ENCODE measurements around the gene ZNF219. TPM values are rescaled to one million over a fixed set of nuclear protein-coding genes. Genes with fewer than 3 reads are reported as not detected.

The ZNF219 gene
- total and polyA plus RNA-seq, 2 of the 13 experiments (the other 11 are each of a cell fraction or from before 2014, with no cell fraction given): 34.5 to 36.6 TPM

DNA sequence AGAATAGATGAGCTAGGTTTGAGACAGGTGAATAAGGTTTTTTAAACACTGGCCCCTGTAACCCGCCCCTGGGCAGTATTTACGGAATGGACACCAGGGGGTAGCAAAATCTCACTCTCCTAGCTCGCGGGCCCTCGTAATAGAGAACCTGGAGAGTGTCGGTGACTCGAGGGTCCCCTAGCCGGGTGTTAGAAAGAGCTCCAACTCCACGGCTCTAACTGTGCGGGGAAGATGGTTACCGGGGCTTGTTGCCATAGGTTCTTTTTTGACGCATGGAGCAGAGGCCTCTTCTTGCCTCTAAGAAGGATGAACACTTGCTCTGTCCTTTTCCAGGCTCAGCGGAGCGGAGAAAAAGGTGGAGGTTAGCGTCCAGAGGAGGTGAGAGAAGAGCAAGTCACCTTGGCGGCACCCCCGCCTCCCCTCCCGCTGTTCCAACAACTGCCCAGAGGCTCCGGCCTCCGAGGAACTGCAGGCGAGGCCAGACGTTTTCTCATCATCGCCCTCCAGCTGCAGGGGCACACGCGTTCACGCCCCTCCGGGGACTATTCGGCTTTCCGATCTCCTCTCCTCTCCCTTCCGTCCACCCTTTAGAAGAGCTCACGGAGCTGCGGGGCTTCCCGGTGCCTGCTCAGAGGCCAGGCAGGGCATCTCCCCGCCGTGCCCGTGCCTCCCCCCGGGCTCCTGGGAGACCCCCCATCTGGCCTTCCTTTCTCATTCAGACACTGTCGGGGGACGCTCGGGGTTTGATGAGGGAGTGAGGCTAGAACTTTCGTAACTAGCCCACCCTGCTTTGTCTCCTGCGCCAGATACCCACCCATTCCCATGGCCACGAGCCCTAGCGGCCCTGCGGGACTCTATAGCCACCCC is 29.7 kb downstream of the ZNF219 start (continued):
- no peak for TF ChIP-seq CCAR2 (optimal IDR thresholded peaks at IDR 0.05; ENCODE audit: low read depth, low read length)
- TF ChIP-seq ZNF563 (CRISPR knock-in tag; IDR thresholded peaks at IDR 0.05): peak; percentile 89
- no peak for TF ChIP-seq ZNF616 (CRISPR knock-in tag; IDR thresholded peaks at IDR 0.05; ENCODE audit: low read depth)
- no peak for TF ChIP-seq ONECUT2 (CRISPR knock-in tag; IDR thresholded peaks at IDR 0.05)
- TF ChIP-seq ZNF260 (CRISPR knock-in tag; IDR thresholded peaks at IDR 0.05; ENCODE audit: borderline replicate concordance, low read depth): no peak
- TF ChIP-seq, protein P1, sequence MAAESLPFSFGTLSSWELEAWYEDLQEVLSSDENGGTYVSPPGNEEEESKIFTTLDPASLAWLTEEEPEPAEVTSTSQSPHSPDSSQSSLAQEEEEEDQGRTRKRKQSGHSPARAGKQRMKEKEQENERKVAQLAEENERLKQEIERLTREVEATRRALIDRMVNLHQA (CRISPR knock-in tag; IDR thresholded peaks at IDR 0.05): no peak
- TF ChIP-seq MEIS2 (CRISPR knock-in tag; IDR thresholded peaks at IDR 0.05): no peak
- no peak for TF ChIP-seq ZNF644 (CRISPR knock-in tag; IDR thresholded peaks at IDR 0.05; ENCODE audit: low read depth)
- TF ChIP-seq ZXDC (CRISPR knock-in tag; IDR thresholded peaks at IDR 0.05): 0 out of 2 replicates have a peak, but pooled peaks have one; percentile 56
- 0 out of 2 replicates have a peak, but pooled peaks have one; percentile 21 for TF ChIP-seq PHF20 (CRISPR knock-in tag; IDR thresholded peaks at IDR 0.05)
- TF ChIP-seq FOXO4 (CRISPR knock-in tag; conservative IDR thresholded peaks at IDR 0.05): no peak
- peak; percentile 67; the same call in 1 of the 2 replicates for TF ChIP-seq GATAD2A (CRISPR knock-in tag; IDR thresholded peaks at IDR 0.05)
- no peak for TF ChIP-seq GZF1 (CRISPR knock-in tag; IDR thresholded peaks at IDR 0.05)
- TF ChIP-seq ZFYVE20 (CRISPR knock-in tag; IDR thresholded peaks at IDR 0.05; ENCODE audit: borderline replicate concordance, low read depth): no peak
- TF ChIP-seq, protein P2, sequence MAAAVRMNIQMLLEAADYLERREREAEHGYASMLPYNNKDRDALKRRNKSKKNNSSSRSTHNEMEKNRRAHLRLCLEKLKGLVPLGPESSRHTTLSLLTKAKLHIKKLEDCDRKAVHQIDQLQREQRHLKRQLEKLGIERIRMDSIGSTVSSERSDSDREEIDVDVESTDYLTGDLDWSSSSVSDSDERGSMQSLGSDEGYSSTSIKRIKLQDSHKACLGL (CRISPR knock-in tag; IDR thresholded peaks at IDR 0.05): no peak; the same call in 1 of the 2 replicates
- TF ChIP-seq ZNF510 (CRISPR knock-in tag; IDR thresholded peaks at IDR 0.05; ENCODE audit: low read depth): no peak
- no peak for TF ChIP-seq ZNF335 (CRISPR knock-in tag; IDR thresholded peaks at IDR 0.05)
- TF ChIP-seq MAFG (CRISPR knock-in tag; IDR thresholded peaks at IDR 0.05): no peak
- TF ChIP-seq ZZZ3 (CRISPR knock-in tag; IDR thresholded peaks at IDR 0.05; ENCODE audit: borderline replicate concordance): no peak
- TF ChIP-seq HIVEP1 (CRISPR knock-in tag; IDR thresholded peaks at IDR 0.05): no peak
- TF ChIP-seq FOSL1 (CRISPR knock-in tag; IDR thresholded peaks at IDR 0.05; ENCODE audit: borderline replicate concordance): no peak
- TF ChIP-seq SRSF4 (IDR thresholded peaks at IDR 0.05; ENCODE audit: low read depth, low read length, poor library complexity, severe bottlenecking): no peak

Measured in HepG2 (cell line).